NCI-H226 (cell line): ENCODE data around the gene SLC37A1.

ENCODE experiments used
- DNase-seq: peaks from one replicate; pipeline ENCODE4 v3.0.0-alpha.2; 2015

The SLC37A1 gene

GRCh38 chr21:42531771-42532170 is 18.1 kb downstream of the SLC37A1 start:
- DNase-seq: no peak

GRCh38 chr21:42532466-42533181 is 19.0 kb downstream of the SLC37A1 start:
- no peak for DNase-seq

GRCh38 chr21:42533306-42533962 is 19.8 kb downstream of the SLC37A1 start:
- DNase-seq: no peak

GRCh38 chr21:42533963-42534355 is 20.3 kb downstream of the SLC37A1 start:
- no peak for DNase-seq

DNA sequence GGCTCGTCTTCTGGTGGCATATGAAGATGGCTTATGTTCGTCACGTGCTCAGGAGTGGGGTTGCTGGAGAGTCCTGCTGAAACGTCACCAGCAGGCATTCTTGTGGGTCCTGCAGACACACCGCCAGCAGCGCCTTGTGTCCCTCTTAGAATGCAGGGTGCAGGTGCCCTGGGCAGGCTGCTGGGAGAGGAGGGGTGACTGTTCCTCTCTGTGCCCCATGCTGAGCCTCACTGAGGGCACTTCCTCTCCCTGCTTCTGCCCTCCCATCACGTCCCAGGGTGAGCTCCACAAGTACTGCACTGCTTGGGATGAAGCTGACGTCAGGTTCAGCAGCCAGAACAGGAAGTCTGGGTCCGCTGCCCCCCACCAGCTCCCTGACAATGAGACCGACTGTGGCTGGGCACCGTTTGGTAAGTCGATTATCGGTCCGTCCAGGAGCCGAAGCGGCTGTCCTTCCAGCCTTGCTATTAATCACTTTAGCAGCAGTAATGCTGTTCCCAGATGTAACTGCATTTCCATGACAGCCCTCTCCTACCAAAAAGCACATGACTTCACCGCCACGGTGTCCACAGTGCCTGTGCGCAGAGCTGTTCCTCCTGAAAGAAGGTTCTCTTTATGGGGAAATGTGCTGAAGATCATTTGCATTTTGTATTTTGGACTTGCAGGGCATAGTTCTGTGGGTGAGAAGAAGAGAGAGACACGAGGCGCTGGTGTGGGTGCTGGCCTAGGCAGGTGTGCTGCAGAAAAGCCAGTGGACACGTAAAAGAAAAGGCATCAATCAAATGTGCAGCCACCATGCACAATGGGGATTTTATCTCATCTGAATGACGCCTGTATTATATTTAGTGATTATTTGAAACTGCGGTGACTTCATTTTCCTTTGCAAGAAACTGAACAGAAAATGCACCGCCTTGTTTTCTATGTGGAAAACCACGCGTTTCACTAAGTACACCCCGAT is 21.0 kb downstream of the SLC37A1 start:
- DNase-seq: no peak

DNA sequence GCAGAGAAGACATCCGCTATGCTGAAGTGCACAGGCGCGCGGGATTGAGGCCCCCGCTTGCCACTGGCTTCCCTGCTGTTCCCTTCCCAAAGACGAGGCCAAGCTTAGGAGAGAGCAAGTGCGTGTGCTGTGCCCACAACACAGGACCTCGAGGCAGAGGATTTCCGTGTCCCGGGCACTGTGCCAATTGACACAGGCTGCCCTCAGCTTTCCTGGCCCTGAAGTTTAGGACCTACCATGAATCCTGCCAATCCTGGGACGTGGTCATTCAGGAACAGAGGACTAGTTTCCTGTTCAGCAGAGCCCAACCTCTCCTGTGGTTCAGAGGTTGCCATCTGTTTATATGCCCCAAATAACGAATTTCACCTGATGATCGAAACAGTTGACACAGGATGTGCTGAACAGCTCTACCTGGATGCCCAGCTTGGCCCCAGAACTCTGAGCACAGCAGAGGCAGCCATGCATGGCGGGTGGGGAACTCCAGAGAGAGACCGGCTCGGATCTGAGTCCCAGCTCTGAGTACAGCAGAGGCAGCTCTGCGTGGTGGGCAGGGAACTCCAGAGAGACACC is 22.0 kb downstream of the SLC37A1 start:
- no peak for DNase-seq

- DNase-seq: no peak
Measured at GRCh38 chr21:42536601-42537000, 22.9 kb downstream of the SLC37A1 start.

DNA sequence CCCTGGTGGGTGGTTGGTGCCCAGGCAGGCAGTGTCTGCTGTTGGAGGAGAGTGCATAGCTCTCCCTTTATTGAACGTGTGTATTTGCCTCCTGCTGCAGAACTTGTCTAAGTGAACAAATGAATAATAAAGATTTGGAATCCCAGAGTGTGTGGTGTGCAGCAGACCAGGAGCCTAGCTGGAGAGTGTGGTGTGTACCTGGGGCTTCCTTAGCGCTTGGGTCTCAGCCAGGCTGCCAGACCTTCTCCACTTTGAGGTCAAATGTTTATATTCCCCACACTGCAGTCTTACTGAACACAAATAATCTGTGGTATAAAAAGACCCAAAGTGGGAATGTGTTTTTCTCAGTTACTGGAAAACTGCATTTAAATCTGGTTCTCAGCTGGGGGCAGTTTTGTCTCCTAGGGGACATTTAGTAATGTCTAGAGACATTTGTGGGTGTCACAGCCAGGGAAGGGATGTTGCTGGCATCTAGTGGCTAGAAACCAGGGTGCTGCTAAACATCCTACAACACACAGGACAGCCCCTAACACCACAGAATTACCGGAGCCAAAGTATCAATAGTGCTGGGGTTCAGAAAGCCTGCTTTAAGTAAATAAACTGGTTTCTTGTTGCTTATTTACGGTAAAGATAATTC is 23.6 kb downstream of the SLC37A1 start:
- no peak for DNase-seq

GRCh38 chr21:42538479-42539275 is 25.0 kb downstream of the SLC37A1 start:
- DNase-seq: no peak

GRCh38 chr21:42539342-42539741 is 25.7 kb downstream of the SLC37A1 start:
- DNase-seq: no peak

- DNase-seq: no peak
Measured at GRCh38 chr21:42539931-42540343, 26.3 kb downstream of the SLC37A1 start.

DNA sequence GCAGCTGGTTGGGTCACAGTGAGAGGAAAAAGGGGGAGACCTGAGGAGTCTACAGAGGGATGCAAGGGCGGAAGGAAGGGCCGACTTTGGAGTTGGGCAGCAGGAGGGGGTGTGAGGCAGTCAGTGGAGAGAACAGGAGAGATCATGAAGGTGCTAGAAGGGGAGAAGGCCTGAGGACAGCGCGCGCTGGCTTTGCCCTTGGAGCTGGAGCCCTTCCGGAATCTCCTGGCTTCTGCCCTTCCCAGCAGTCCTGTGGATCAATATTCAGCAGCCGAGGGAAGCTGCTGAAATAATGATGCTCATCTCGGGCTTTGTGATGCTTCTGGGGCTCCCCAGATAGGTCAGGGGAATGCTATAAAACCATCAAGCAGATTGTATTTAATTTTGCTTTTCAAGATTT is 26.7 kb downstream of the SLC37A1 start:
- no peak for DNase-seq

DNA sequence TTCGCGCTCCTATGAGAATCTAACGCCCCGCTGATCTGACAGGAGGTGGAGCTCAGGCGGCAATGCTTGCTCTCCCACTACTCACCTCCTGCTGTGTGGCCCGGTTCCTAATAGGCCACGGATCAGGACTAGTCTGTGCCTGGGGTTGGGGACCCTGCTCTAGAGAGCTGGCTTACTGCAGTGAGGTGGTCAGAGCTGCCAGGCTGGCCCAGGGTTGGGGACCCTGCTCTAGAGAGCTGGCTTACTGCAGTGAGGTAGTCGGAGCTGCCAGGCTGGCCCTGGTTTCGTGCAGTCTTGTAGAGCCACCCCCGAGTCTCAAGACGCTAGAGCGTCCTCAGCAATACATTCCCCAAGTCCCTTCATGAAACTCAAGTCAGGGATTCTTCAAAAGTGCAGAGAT is 27.5 kb downstream of the SLC37A1 start:
- DNase-seq: no peak

- no peak for DNase-seq
Measured at GRCh38 chr21:42541618-42542017, 28.0 kb downstream of the SLC37A1 start.

DNA sequence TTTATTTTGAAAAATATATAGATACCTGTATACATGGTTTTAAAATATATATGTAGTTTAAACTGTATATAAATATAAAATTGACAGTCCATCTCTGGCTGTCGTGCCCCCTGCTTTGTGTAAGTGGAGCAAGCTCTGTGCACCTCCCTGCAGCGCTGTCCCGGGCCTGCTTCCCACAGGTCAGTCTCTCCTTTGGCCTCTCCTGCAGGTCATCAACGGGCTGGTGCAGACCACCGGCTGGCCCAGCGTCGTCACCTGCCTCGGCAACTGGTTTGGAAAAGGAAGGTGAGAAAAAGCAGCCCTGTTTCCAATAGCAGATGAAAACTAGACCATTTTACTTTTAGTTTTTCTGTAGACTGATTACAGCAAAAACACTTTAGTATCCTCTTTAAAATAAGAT is 28.5 kb downstream of the SLC37A1 start:
- DNase-seq: no peak

DNA sequence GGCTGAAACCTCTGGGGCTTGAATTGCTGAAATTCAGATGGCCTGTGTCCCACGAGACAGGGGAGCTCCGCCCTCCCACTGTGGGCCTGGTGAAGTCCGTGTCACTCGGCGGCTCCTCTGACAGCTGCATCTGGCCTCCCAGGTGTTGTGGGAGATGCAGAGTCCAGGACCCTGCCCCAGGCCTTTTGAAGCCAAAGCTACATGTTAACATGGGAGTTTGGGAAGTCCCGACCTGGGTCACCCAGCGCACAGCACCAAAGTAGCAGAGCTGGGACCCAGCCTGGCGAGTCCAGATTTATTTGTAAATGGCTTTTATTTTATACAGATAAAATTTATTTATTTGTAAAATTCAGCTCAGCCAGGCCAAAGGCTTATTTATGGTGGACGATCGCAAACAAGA is 28.9 kb downstream of the SLC37A1 start:
- no peak for DNase-seq

DNA sequence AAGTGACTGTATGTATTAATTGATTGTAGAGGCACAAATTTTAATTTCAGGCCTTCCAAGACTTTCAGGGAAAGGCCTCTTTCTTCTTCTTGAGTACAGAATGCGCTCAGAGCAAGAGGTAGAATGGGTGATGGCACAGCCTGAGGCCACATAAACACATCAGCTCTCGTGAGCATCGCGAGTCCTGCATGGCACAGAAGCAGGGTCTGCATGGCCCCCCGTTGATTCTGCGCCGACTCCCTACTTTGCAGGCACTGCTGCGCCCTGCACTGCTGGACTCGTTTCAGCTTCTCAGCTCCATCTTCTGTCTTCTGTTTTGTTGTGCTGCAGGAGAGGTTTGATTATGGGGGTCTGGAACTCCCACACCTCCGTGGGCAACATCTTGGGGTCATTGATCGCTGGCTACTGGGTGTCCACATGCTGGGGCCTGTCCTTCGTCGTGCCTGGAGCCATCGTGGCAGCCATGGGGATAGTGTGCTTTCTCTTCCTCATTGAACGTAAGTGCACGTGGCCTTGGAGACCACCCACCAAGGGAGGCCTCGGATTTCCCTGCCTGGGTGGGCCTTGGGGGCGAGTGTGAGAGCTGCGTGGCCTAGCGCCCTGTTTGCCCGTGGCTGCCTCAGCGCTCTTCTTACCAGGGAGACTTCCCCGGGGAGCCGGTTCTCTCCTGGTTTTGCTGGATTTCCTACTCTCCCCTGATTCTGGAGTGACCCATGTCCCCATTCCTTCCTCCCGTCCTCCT is 29.6 kb downstream of the SLC37A1 start:
- DNase-seq: no peak

GRCh38 chr21:42544544-42544943 is 30.9 kb downstream of the SLC37A1 start:
- DNase-seq: no peak

DNA sequence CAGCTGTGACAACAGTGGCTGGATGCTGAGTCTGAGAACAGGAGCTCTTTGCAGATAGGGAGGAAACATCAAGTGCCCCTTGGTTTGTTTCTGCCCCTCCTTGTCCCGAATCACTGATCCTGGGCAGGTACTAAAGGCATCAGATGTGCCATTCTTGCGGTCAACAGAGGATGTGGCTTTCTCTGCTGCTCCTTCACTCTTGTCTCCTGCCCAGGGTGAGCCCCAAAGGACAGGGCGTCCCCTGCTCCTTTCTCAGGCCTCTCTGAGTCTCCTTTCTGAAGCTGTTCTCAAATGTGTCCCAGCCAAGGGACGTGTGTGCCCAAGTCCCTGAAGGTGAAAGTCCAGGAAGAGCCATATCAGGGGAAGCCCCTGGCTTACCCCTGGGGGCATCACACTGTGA is 31.7 kb downstream of the SLC37A1 start:
- DNase-seq: no peak

GRCh38 chr21:42545745-42546144 is 32.1 kb downstream of the SLC37A1 start:
- no peak for DNase-seq

- DNase-seq: no peak
Measured at GRCh38 chr21:42546433-42546832, 32.8 kb downstream of the SLC37A1 start.
